Caki2 (cell line): ENCODE data around the gene CEACAM5. TPM values are rescaled to one million over a fixed set of nuclear protein-coding genes. Genes with fewer than 3 reads are reported as not detected.

Source experiments
- DNase-seq: peaks from one replicate; pipeline ENCODE4 v3.0.0-alpha.2; 2015; ENCODE audit warnings: low read depth
- in situ Hi-C: cut with HindIII; loops from 2 replicates; pipeline ENCODE4 v1.10.0; 2016; ENCODE audit warnings: low sequenced_read_pairs, low pct_unique_long_range_greater_than_20kb, mixed read lengths
- total RNA-seq: library from RNA; depleted of rRNA; stranded (reverse); fragments of >200 nt; shearing (Covaris generic); gene quantifications from 2 replicates; pipeline ENCODE4 v1.2.3, GENCODE V29; 2014; ENCODE audit warnings: low replicate concordance; rRNA removed

The CEACAM5 gene
- total RNA-seq, 1 experiment from 2014 or later = not detected

DNA sequence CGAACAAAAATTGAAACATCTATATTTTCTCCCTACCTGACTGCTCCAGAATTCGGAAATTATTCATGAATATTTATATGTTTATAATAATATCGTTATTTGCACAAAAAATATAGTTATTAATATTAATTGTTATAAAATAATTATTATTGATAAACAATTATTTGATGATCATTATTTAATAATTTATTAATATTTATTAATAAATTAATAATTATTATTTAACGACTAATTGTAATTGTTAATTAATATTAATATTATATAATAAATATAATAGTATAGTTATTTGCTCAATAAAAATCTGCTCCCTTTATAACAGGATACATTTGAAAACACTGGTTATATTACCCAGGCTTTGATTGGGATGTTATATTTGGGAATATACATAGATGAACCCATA is 61.2 kb downstream of the CEACAM5 start:
- DNase-seq = no peak
- in situ Hi-C loops = no loop called here

DNA sequence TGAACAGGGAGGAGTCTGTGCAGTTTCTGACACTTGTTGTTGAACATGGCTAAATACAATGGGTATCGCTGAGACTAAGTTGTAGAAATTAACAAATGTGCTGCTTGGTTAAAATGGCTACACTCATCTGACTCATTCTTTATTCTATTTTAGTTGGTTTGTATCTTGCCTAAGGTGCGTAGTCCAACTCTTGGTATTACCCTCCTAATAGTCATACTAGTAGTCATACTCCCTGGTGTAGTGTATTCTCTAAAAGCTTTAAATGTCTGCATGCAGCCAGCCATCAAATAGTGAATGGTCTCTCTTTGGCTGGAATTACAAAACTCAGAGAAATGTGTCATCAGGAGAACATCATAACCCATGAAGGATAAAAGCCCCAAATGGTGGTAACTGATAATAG is 63.0 kb downstream of the CEACAM5 start:
- in situ Hi-C loops = no loop called here
- DNase-seq = no peak

GRCh38 chr19:41774515-41774980 is 66.1 kb downstream of the CEACAM5 start:
- DNase-seq = peak; percentile 72
- in situ Hi-C loops = no loop called here

DNA sequence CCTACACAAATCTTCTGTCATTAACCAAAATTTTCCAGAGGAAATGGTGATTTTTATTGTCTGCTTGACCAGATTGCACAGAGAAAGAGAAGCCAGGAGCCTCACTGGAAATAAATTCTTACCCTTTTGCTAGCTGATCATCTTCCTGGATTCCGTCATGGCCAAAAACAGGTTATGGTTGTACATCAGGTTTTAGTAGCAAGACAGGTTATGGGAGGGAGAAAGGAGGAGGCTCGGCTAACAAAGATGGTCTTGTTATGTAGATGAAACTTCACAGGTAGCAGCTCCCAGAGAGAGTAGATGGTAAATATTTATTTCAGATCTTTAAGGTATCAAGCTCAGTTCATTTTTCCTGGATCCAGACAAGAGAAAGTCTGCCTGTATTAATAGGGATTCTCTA is 68.3 kb downstream of the CEACAM5 start:
- DNase-seq = no peak
- in situ Hi-C loops = no loop called here

Other genes starting within 250 kb of the CEACAM5 start
- not detected in 2 replicates for gene CEACAM21, start 132.5 kb upstream of the CEACAM5 start, total RNA-seq
- gene CEACAM4, start 81.6 kb upstream of the CEACAM5 start, total RNA-seq = not detected in 2 replicates
- not detected in 2 replicates for gene CEACAM7, start 20.4 kb upstream of the CEACAM5 start, total RNA-seq
- 2.8 and 4.1 TPM in 2 replicates for gene CEACAM6, start 46.9 kb downstream of the CEACAM5 start, total RNA-seq
- gene CEACAM3, start 88.0 kb downstream of the CEACAM5 start, total RNA-seq = not detected in 2 replicates
- gene LYPD4, start 136.1 kb downstream of the CEACAM5 start, total RNA-seq = not detected in 2 replicates
- gene DMRTC2, start 136.4 kb downstream of the CEACAM5 start, total RNA-seq = not detected in 2 replicates
- 3,670 and 5,241 TPM in 2 replicates for gene RPS19, start 151.6 kb downstream of the CEACAM5 start, total RNA-seq
- not detected in 2 replicates for gene CD79A, start 168.7 kb downstream of the CEACAM5 start, total RNA-seq
- gene ARHGEF1, start 174.6 kb downstream of the CEACAM5 start, total RNA-seq = 43.6 and 48.7 TPM in 2 replicates
- 0.37 TPM in 1 of 2 replicates, not detected in the other for gene ERFL, start 219.8 kb downstream of the CEACAM5 start, total RNA-seq